HL-60/S4 treated with phorbol 12-myristate 13-acetate at 8.2 ng/mL for 4 days and 3 days (cell line): Measurements from ENCODE around the gene DHCR7.
"Not testable (repeated sequence)": the region's sequence is repeated elsewhere in the genome, so short reads cannot be mapped to it uniquely, and the experiment has no call there.

ENCODE experiments used
- in situ Hi-C: fragments of 300-500 bp; cut with MboI; formaldehyde crosslinking; loops from 2 replicates; pipeline ENCODE4 v1.15.0; 2022; ENCODE audit warnings: low sequenced_read_pairs

Gene DHCR7

GRCh38 chr11:71440021-71440755 is 8.0 kb downstream of the DHCR7 start:
- in situ Hi-C loops: no loop called here

GRCh38 chr11:71438650-71439049 is 9.5 kb downstream of the DHCR7 start:
- in situ Hi-C loops: no loop called here

GRCh38 chr11:71437879-71438278 is 10.3 kb downstream of the DHCR7 start:
- in situ Hi-C loops: no loop called here

GRCh38 chr11:71437399-71437798 is 10.8 kb downstream of the DHCR7 start:
- in situ Hi-C loops: no loop called here

GRCh38 chr11:71436861-71437260 is 11.3 kb downstream of the DHCR7 start:
- in situ Hi-C loops: no loop called here

- in situ Hi-C loops: no loop called here
Observed at GRCh38 chr11:71435278-71435951, 12.8 kb downstream of the DHCR7 start.

GRCh38 chr11:71434576-71435130 is 13.5 kb downstream of the DHCR7 start:
- in situ Hi-C loops: no loop called here

GRCh38 chr11:71433648-71434450 is 14.3 kb downstream of the DHCR7 start:
- in situ Hi-C loops: no loop called here

- in situ Hi-C loops: no loop called here
Observed at GRCh38 chr11:71432761-71433647, 15.2 kb downstream of the DHCR7 start.

GRCh38 chr11:71431271-71431670 is 16.9 kb downstream of the DHCR7 start:
- in situ Hi-C loops: no loop called here

- in situ Hi-C loops: no loop called here
Observed at GRCh38 chr11:71430166-71430565, 18.0 kb downstream of the DHCR7 start.

- in situ Hi-C loops: no loop called here
Observed at GRCh38 chr11:71429701-71430100, 18.5 kb downstream of the DHCR7 start.

GRCh38 chr11:71428861-71429435 is 19.2 kb downstream of the DHCR7 start:
- in situ Hi-C loops: no loop called here

- in situ Hi-C loops: no loop called here
Observed at GRCh38 chr11:71426413-71426812, 21.8 kb downstream of the DHCR7 start.

GRCh38 chr11:71425860-71426259 is 22.3 kb downstream of the DHCR7 start:
- in situ Hi-C loops: no loop called here

GRCh38 chr11:71425409-71425808 is 22.8 kb downstream of the DHCR7 start:
- in situ Hi-C loops: no loop called here

- in situ Hi-C loops: no loop called here
Observed at GRCh38 chr11:71423181-71423790, 24.9 kb downstream of the DHCR7 start.

- in situ Hi-C loops: not testable (repeated sequence)
Observed at GRCh38 chr11:71422318-71422717, 25.9 kb downstream of the DHCR7 start.

GRCh38 chr11:71421392-71421950 is 26.7 kb downstream of the DHCR7 start:
- in situ Hi-C loops: no loop called here
